MCF 10A (cell line): ENCODE measurements around the gene ITGA3. TPM values are rescaled to one million over a fixed set of nuclear protein-coding genes. Genes with fewer than 3 reads are reported as not detected.

Experiments
- BruUV-seq: library from RNA; stranded (reverse); fragments of 400-500 nt; replicated peaks from 2 replicates; lab custom pipeline; 2021; lab: Mats Ljungman, UMichigan
- CTCF ChIA-PET: fragments of 300-600 bp; sonication (Branson Sonifier 250); formaldehyde crosslinking; extraction: SDS; loops from one replicate; lab custom pipeline; 2021; ENCODE audit warnings: antibody characterized with exemption, inconsistent platforms; lab: Yijun Ruan, JAX
- POLR2A ChIA-PET: fragments of 300-600, 350-650 bp; sonication (Branson Sonifier 250); formaldehyde crosslinking; extraction: SDS; loops from one replicate; lab custom pipeline; 2020; ENCODE audit warnings: antibody characterized with exemption, inconsistent platforms; lab: Yijun Ruan, JAX
- DNase-seq: peaks from one replicate; pipeline ENCODE4 v3.0.0-alpha.2; 2018; ENCODE audit not compliant: unreplicated experiment
- H3K27ac Mint-ChIP-seq: one replicate; pipeline ENCODE4 v1.8.0; 2022; ENCODE audit warnings: mild to moderate bottlenecking, low read depth, mixed read lengths; ENCODE audit not compliant: unreplicated experiment
- H3K27me3 Mint-ChIP-seq: one replicate; pipeline ENCODE4 v1.8.0; 2022; ENCODE audit warnings: mixed read lengths; ENCODE audit not compliant: insufficient read depth, unreplicated experiment
- H3K36me3 Mint-ChIP-seq: one replicate; pipeline ENCODE4 v1.8.0; 2022; ENCODE audit warnings: mild to moderate bottlenecking, moderate library complexity, mixed read lengths; ENCODE audit not compliant: insufficient read depth, unreplicated experiment
- H3K4me1 Mint-ChIP-seq: one replicate; pipeline ENCODE4 v1.8.0; 2022; ENCODE audit warnings: mixed read lengths; ENCODE audit not compliant: insufficient read depth, unreplicated experiment
- H3K4me3 Mint-ChIP-seq: one replicate; pipeline ENCODE4 v1.8.0; 2022; ENCODE audit warnings: mild to moderate bottlenecking, moderate library complexity, mixed read lengths; ENCODE audit not compliant: unreplicated experiment
- H3K9me3 Mint-ChIP-seq: one replicate; pipeline ENCODE4 v1.8.0; 2022; ENCODE audit warnings: mixed read lengths; ENCODE audit not compliant: unreplicated experiment
- CTCF ChIP-seq: fragments of 200-600 bp; IDR thresholded peaks from one replicate; pipeline ENCODE4 v1.8.0; 2022; ENCODE audit warnings: antibody characterized with exemption, mild to moderate bottlenecking; ENCODE audit not compliant: unreplicated experiment
- intact Hi-C: fragments of 100-400 bp; cut with micrococcal nuclease; formaldehyde crosslinking; loops from 2 replicates; pipeline ENCODE4 v1.14.1; 2022
- total RNA-seq: library from RNA; stranded (reverse); gene quantifications from 2 replicates; pipeline ENCODE4 v1.2.3, GENCODE V29; 2022

ITGA3 gene
- total RNA-seq, 1 experiment from 2014 or later: 588 TPM

- ChIA-PET CTCF (interaction anchor here (0.7 to 2.5 kb wide), 4 partner anchors 10 to 36 kb away, joined by 3 to 10 read pairs (median 6); no protein-coding TSS in a partner anchor), POLR2A (interaction anchor here (1.1 kb wide), 1 partner anchor 61 kb away, joined by 3 read pairs; no protein-coding TSS in a partner anchor)
- no peak for TF ChIP-seq CTCF
- peaks cover 12% of the 10 kb centered on the region for H3K4me1 Mint-ChIP-seq
- peaks cover 35% of the 10 kb centered on the region for H3K27me3 Mint-ChIP-seq
- BruUV-seq: no TSS peak
- H3K27ac Mint-ChIP-seq: no peak overlapping the region
- no peaks in the 10 kb centered on the region for H3K36me3 Mint-ChIP-seq
- no peak for DNase-seq
- no peaks in the 10 kb centered on the region for H3K9me3 Mint-ChIP-seq
- intact Hi-C loops: no loop called here
- no peak overlapping the region for H3K4me3 Mint-ChIP-seq
Observed at GRCh38 chr17:50125420-50125997, 69.6 kb downstream of the ITGA3 start.

DNA sequence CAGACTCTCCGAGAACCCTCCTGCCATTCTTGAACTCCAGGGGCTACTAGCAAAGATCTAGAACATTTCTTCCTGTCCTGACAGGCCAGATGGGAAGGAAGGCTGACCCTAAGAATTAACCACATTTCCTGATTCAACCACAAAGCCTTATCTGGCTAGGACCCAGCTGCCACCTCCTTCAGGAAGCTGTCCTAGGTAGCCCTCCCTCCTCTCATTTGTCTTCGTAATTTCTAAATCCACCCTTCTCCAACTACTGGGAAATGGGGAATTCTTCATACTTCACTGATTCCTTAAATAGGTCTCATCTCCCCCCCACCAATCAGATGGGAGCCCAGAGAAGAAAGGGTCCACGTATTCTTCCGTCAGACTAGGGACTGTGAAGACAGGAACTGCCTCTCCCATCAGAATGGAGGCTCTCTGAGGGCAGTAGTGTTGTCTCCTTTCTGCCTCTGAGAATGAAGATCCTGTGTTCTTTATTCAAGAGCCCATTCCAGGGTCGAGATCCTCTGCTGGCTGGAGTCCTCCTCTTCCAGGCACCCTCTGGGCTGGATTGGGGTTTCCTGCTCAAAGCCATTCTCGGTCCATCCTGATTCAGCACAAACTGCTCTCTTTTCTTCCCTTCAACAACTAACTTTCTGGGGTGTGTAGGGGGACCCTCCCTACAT, 71.9 kb downstream of the ITGA3 start:
- H3K27me3 Mint-ChIP-seq: peaks cover 17% of the 10 kb centered on the region
- BruUV-seq: no TSS peak
- ChIA-PET CTCF (interaction anchor here (0.5 to 2.5 kb wide), 3 partner anchors 12 to 49 kb away, joined by 3 to 7 read pairs (median 4); no protein-coding TSS in a partner anchor), POLR2A (interaction anchor here (0.5 kb wide), 1 partner anchor 9 kb away, joined by 3 read pairs; no protein-coding TSS in a partner anchor)
- no peak overlapping the region for H3K4me3 Mint-ChIP-seq
- H3K27ac Mint-ChIP-seq: no peak overlapping the region
- DNase-seq: peak; percentile 49
- intact Hi-C loops: no loop called here
- peaks cover 12% of the 10 kb centered on the region for H3K4me1 Mint-ChIP-seq
- H3K9me3 Mint-ChIP-seq: no peaks in the 10 kb centered on the region
- no peak for TF ChIP-seq CTCF
- H3K36me3 Mint-ChIP-seq: no peaks in the 10 kb centered on the region

DNA sequence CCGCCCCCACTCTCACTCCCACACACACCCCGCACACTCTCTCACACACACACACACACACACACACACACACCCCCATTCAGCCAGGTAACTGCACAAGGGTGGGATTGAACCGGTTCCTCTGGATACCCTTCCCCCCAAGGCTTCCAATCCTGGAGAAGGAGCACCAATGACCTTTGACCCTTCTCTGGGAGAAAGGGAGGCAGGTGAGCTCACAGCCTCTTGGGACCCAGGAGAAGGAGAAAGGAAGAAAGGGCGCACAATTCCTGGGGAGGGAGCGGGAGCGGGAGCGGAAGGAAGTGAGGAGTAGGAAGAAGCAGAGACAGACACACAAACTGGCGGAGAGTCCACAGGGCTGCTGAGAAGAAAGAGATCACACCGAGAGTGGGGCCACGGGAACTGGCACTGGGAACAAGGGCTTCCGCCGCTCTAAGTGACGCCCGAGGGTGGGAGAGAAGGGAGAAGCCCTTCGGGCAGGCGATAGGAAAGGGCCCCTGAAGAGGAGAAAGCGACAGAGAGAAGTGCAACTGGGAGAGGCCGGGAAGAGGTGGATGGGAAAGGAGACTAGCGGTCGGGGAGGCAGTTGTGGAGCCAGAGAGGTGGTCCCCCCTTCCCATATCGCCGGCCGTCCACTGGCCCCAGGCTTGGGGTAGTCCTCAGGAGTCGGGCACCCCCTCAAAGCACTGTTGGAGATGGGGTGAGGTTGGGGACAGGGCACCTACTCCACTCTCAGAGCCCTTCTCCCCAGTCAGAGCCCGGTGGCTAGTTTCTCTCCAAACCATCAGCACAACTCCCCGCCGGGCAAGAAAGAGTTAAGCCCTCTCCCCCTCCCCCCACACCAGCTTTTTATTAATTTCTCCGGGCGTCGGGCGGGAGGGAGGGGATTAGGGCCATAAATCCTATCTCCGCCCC, 72.8 kb downstream of the ITGA3 start:
- POLR2A ChIA-PET: no interaction called here
- Mint-ChIP-seq H3K4me1 (peaks cover 12% of the 10 kb centered on the region), H3K27ac (no peak overlapping the region), H3K4me3 (no peak overlapping the region), H3K36me3 (peaks cover 6% of the 10 kb centered on the region), H3K27me3 (peaks cover 14% of the 10 kb centered on the region), H3K9me3 (no peaks in the 10 kb centered on the region)
- BruUV-seq: no TSS peak
- CTCF ChIA-PET: interaction anchor here (0.5 to 0.7 kb wide), 2 partner anchors 35 to 49 kb away, joined by 3 to 4 read pairs; no protein-coding TSS in a partner anchor
- intact Hi-C loops: no loop called here
- no peak for TF ChIP-seq CTCF
- no peak for DNase-seq

DNA sequence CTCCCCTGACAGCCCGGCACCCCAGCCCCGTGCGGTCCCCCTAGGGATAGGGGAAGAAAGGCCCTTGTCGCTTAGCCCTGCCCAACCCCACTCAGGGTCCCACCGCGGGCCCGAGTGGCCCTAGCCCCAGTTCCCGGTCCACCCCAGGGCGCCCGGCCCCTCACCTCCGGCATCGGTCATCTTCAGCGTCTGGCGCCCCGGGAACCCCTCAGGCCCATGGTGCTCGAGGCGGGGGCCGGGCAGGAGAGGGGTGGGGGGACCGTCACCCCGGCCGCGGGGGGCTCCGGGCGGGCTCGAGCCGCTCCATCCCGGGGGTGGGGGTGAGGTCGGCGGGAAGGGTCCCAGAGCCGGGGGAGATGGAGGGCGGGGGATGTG, 73.4 kb downstream of the ITGA3 start:
- Mint-ChIP-seq H3K27ac (no peak overlapping the region), H3K9me3 (no peaks in the 10 kb centered on the region), H3K4me3 (no peak overlapping the region), H3K4me1 (peaks cover 12% of the 10 kb centered on the region), H3K36me3 (peaks cover 6% of the 10 kb centered on the region), H3K27me3 (peaks cover 14% of the 10 kb centered on the region)
- POLR2A ChIA-PET: no interaction called here
- TF ChIP-seq CTCF: no peak
- no peak for DNase-seq
- intact Hi-C loops: no loop called here
- CTCF ChIA-PET: interaction anchor here (0.5 kb wide), 1 partner anchor 11 kb away, joined by 3 read pairs; no protein-coding TSS in a partner anchor
- BruUV-seq: no TSS peak
